MCF 10A (cell line): Measurements from ENCODE around the gene RTKN. TPM values are rescaled to one million over a fixed set of nuclear protein-coding genes. Genes with fewer than 3 reads are reported as not detected.

Experiments
- BruUV-seq: library from RNA; stranded (reverse); fragments of 400-500 nt; replicated peaks from 2 replicates; lab custom pipeline; 2021; lab: Mats Ljungman, UMichigan
- CTCF ChIA-PET: fragments of 300-600 bp; sonication (Branson Sonifier 250); formaldehyde crosslinking; extraction: SDS; loops from one replicate; lab custom pipeline; 2021; ENCODE audit warnings: antibody characterized with exemption, inconsistent platforms; lab: Yijun Ruan, JAX
- POLR2A ChIA-PET: fragments of 300-600, 350-650 bp; sonication (Branson Sonifier 250); formaldehyde crosslinking; extraction: SDS; loops from one replicate; lab custom pipeline; 2020; ENCODE audit warnings: antibody characterized with exemption, inconsistent platforms; lab: Yijun Ruan, JAX
- DNase-seq: peaks from one replicate; pipeline ENCODE4 v3.0.0-alpha.2; 2018; ENCODE audit not compliant: unreplicated experiment
- H3K27ac Mint-ChIP-seq: one replicate; pipeline ENCODE4 v1.8.0; 2022; ENCODE audit warnings: mild to moderate bottlenecking, low read depth, mixed read lengths; ENCODE audit not compliant: unreplicated experiment
- H3K27me3 Mint-ChIP-seq: one replicate; pipeline ENCODE4 v1.8.0; 2022; ENCODE audit warnings: mixed read lengths; ENCODE audit not compliant: insufficient read depth, unreplicated experiment
- H3K36me3 Mint-ChIP-seq: one replicate; pipeline ENCODE4 v1.8.0; 2022; ENCODE audit warnings: mild to moderate bottlenecking, moderate library complexity, mixed read lengths; ENCODE audit not compliant: insufficient read depth, unreplicated experiment
- H3K4me1 Mint-ChIP-seq: one replicate; pipeline ENCODE4 v1.8.0; 2022; ENCODE audit warnings: mixed read lengths; ENCODE audit not compliant: insufficient read depth, unreplicated experiment
- H3K4me3 Mint-ChIP-seq: one replicate; pipeline ENCODE4 v1.8.0; 2022; ENCODE audit warnings: mild to moderate bottlenecking, moderate library complexity, mixed read lengths; ENCODE audit not compliant: unreplicated experiment
- H3K9me3 Mint-ChIP-seq: one replicate; pipeline ENCODE4 v1.8.0; 2022; ENCODE audit warnings: mixed read lengths; ENCODE audit not compliant: unreplicated experiment
- intact Hi-C: fragments of 100-400 bp; cut with micrococcal nuclease; formaldehyde crosslinking; loops from 2 replicates; pipeline ENCODE4 v1.14.1; 2022
- total RNA-seq: library from RNA; stranded (reverse); gene quantifications from 2 replicates; pipeline ENCODE4 v1.2.3, GENCODE V29; 2022
- TF ChIP-seq, protein P1 (sequence below): fragments of 200-600 bp; IDR thresholded peaks from one replicate; pipeline ENCODE4 v1.8.0; 2022; ENCODE audit warnings: antibody characterized with exemption, mild to moderate bottlenecking; ENCODE audit not compliant: unreplicated experiment

Gene RTKN
- total RNA-seq, 1 experiment from 2014 or later, result 63.0 TPM

DNA sequence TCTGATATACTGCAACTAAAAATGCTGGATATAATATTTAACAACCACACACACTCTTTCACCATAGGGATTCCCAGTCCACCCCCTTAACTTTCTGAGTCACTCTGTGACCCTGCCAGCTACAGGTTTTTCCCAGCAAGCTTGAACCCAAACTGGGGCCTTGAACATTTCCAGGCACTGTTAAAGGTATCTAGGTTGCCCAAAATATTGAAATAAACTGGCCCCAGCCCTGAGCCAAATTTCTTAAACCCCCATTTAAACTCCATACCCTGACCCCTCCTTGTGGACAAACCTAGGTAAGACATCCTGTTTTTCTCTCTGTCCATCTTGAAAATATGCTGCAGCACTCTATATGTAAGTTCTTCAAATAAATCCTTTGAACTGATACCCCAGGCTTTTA is 42.0 kb downstream of the RTKN start:
- no TSS peak for BruUV-seq
- no peaks in the 10 kb centered on the region for H3K27me3 Mint-ChIP-seq
- CTCF ChIA-PET, result interaction anchor here (0.7 to 1.1 kb wide), 4 partner anchors 9 to 572 kb away, joined by 3 to 6 read pairs (median 3); no protein-coding TSS in a partner anchor
- TF ChIP-seq, protein P1, sequence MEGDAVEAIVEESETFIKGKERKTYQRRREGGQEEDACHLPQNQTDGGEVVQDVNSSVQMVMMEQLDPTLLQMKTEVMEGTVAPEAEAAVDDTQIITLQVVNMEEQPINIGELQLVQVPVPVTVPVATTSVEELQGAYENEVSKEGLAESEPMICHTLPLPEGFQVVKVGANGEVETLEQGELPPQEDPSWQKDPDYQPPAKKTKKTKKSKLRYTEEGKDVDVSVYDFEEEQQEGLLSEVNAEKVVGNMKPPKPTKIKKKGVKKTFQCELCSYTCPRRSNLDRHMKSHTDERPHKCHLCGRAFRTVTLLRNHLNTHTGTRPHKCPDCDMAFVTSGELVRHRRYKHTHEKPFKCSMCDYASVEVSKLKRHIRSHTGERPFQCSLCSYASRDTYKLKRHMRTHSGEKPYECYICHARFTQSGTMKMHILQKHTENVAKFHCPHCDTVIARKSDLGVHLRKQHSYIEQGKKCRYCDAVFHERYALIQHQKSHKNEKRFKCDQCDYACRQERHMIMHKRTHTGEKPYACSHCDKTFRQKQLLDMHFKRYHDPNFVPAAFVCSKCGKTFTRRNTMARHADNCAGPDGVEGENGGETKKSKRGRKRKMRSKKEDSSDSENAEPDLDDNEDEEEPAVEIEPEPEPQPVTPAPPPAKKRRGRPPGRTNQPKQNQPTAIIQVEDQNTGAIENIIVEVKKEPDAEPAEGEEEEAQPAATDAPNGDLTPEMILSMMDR, result peak; percentile 59
- no peaks in the 10 kb centered on the region for H3K36me3 Mint-ChIP-seq
- POLR2A ChIA-PET, result no interaction called here
- H3K9me3 Mint-ChIP-seq, result no peaks in the 10 kb centered on the region
- H3K27ac Mint-ChIP-seq, result no peak overlapping the region
- intact Hi-C loops, result loop anchor here (2.0 kb wide), 1 partner anchor 149 kb away; no protein-coding TSS in a partner anchor
- peaks cover 4% of the 10 kb centered on the region for H3K4me1 Mint-ChIP-seq
- H3K4me3 Mint-ChIP-seq, result no peak overlapping the region
- DNase-seq, result peak; percentile 50

DNA sequence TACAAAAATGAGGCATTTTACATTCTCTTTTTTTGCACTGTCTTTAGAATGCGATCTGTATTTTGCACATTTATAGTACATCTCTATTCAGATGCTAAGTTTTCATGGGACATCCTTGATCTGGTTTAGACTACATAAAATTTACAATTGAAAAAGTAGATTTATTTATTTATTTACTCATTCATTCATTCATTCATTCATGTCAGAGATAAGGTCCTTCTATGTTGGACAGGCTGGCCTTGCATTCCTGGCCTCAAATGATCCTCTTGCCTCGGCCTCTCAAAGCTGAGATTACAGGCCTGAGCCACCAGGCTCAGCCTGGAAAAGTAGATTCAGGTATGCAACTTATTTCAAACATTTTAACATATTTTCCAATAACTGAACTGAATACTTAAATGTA is 45.6 kb downstream of the RTKN start:
- intact Hi-C loops, result no loop called here
- TF ChIP-seq, protein P1, result no peak

DNA sequence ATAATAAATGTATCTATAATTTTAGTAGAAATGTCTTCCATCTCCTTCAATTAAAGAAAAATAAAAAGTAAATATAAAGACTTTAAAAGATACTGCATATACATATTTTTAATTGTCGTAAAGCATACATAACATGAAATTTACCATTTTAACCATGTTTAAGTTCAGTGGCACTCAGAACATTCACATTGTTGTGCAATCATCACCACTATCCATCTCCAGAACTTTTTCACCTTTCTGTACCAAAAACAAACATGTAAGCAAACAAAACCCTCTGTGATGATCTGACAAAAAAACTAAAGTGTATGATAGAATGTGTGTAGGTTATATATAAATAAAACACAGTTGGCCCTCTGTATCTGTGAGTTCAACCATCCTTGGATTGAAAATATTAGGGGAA is 48.2 kb downstream of the RTKN start:
- Mint-ChIP-seq H3K27ac (no peak overlapping the region), H3K4me1 (no peaks in the 10 kb centered on the region), H3K27me3 (no peaks in the 10 kb centered on the region), H3K4me3 (no peak overlapping the region), H3K9me3 (no peaks in the 10 kb centered on the region), H3K36me3 (no peaks in the 10 kb centered on the region)
- intact Hi-C loops, result loop anchor here (2.0 to 5.0 kb wide), 3 partner anchors 61 to 143 kb away; no protein-coding TSS in a partner anchor
- ChIA-PET CTCF (interaction anchor here (1.4 kb wide), 1 partner anchor 36 kb away, joined by 3 read pairs; no protein-coding TSS in a partner anchor), POLR2A (no interaction called here)
- TF ChIP-seq, protein P1, result no peak
- no TSS peak for BruUV-seq
- DNase-seq, result no peak

More for the DNA sequence above, 45.6 kb downstream of the RTKN start:
- H3K27me3 Mint-ChIP-seq, result no peaks in the 10 kb centered on the region
- peaks cover 4% of the 10 kb centered on the region for H3K4me1 Mint-ChIP-seq
- H3K9me3 Mint-ChIP-seq, result no peaks in the 10 kb centered on the region
- no peaks in the 10 kb centered on the region for H3K36me3 Mint-ChIP-seq
- ChIA-PET POLR2A (interaction anchor here (0.7 kb wide), 1 partner anchor 424 kb away, joined by 3 read pairs; no protein-coding TSS in a partner anchor), CTCF (no interaction called here)
- BruUV-seq, result no TSS peak
- H3K27ac Mint-ChIP-seq, result no peak overlapping the region
- DNase-seq, result no peak
- no peak overlapping the region for H3K4me3 Mint-ChIP-seq

DNA sequence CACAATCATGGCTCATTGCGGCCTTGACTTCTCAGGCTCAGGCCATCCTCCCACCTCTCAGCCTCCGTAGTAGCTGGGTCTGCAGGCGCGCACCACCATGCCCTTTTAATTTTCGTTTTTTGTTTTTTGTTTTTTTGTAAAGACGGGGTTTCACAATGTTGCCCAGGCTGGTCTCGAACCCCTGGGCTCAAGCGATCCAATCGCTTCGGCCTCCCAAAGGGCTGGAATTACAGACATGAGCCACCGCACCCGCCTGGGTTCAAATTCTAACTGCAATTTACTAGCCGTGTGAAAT is 49.3 kb downstream of the RTKN start:
- Mint-ChIP-seq H3K4me1 (no peaks in the 10 kb centered on the region), H3K9me3 (no peaks in the 10 kb centered on the region), H3K4me3 (no peak overlapping the region), H3K36me3 (no peaks in the 10 kb centered on the region), H3K27ac (no peak overlapping the region), H3K27me3 (no peaks in the 10 kb centered on the region)
- ChIA-PET POLR2A (interaction anchor here (1.0 to 3.5 kb wide), 8 partner anchors 9 to 204 kb away, joined by 4 to 18 read pairs (median 7); partner anchors contain the start of gene WBP1), CTCF (interaction anchor here (0.6 to 2.6 kb wide), 14 partner anchors 9 to 567 kb away, joined by 3 to 12 read pairs (median 3); partner anchors contain the start of gene DCTN1)
- TF ChIP-seq, protein P1, result no peak
- DNase-seq, result no peak
- intact Hi-C loops, result loop anchor here (2.0 to 5.0 kb wide), 3 partner anchors 60 to 142 kb away; no protein-coding TSS in a partner anchor
- BruUV-seq, result no TSS peak
